H1 (cell line): ENCODE data around the gene USP20. TPM values are rescaled to one million over a fixed set of nuclear protein-coding genes. Genes with fewer than 3 reads are reported as not detected.

Source experiments
- CTCF ChIA-PET: fragments of 300-600 bp; sonication (Branson Sonifier 250); formaldehyde crosslinking; loops from one replicate; lab custom pipeline; 2021; ENCODE audit not compliant: partially characterized antibody; lab: Charles Lee
- POLR2A ChIA-PET: fragments of 300-600 bp; sonication (Branson Sonifier 250); formaldehyde crosslinking; loops from one replicate; lab custom pipeline; 2021; ENCODE audit warnings: inconsistent platforms; ENCODE audit not compliant: partially characterized antibody; lab: Charles Lee
- DNase-seq, 2 experiments: peaks; one replicate each; pipeline versions ENCODE4 v3.0.0 to v3.0.0-alpha.2; 2010 to 2022; ENCODE audit warnings: low spot score in 2 of 2, low read depth in 1 of 2, mixed read lengths in 1 of 2
- FAIRE-seq: peaks from 2 replicates; lab custom pipeline; 2011; peaks lifted over from hg19 to GRCh38; lab: Jason Lieb, UNC
- H2AFZ ChIP-seq: 2 replicates; pipeline ENCODE4 v1.8.1; 2012; ENCODE audit warnings: low read length, inconsistent platforms
- H2AK5ac ChIP-seq: 2 replicates; pipeline ENCODE4 v1.6.1; 2013; ENCODE audit warnings: low read depth, low read length
- H2BK120ac ChIP-seq: replicated peaks from 2 replicates; pipeline ENCODE3; 2013; ENCODE audit warnings: low read depth, low read length, inconsistent platforms
- H2BK12ac ChIP-seq: 2 replicates; pipeline ENCODE4 v1.6.1; 2013; ENCODE audit warnings: low read depth, low read length
- H2BK15ac ChIP-seq: 2 replicates; pipeline ENCODE4 v1.6.1; 2013; ENCODE audit warnings: low read length
- H2BK20ac ChIP-seq: 2 replicates; pipeline ENCODE4 v1.6.1; 2013; ENCODE audit warnings: low read length
- H2BK5ac ChIP-seq: 2 replicates; pipeline ENCODE4 v1.6.1; 2013; ENCODE audit warnings: low read depth, low read length
- H3K14ac ChIP-seq: 2 replicates; pipeline ENCODE4 v1.6.1; 2013; ENCODE audit warnings: inconsistent platforms; ENCODE audit not compliant: insufficient read length
- H3K18ac ChIP-seq: 2 replicates; pipeline ENCODE4 v1.6.1; 2013; ENCODE audit warnings: low read length; ENCODE audit errors: extremely low read depth
- H3K23ac ChIP-seq: 2 replicates; pipeline ENCODE4 v1.6.1; 2013; ENCODE audit warnings: inconsistent platforms; ENCODE audit not compliant: insufficient read length
- H3K23me2 ChIP-seq: 2 replicates; pipeline ENCODE4 v1.6.1; 2013; ENCODE audit warnings: low read depth, low read length
- H3K27ac ChIP-seq: 2 replicates; pipeline ENCODE4 v1.6.1; 2011; ENCODE audit warnings: low read depth, low read length, inconsistent platforms
- H3K27me3 ChIP-seq, 4 experiments: replicated peaks in 1 of 4; 1 replicate in 1 of 4; 2 replicates in 3 of 4; pipeline versions ENCODE4 v1.6.1 to v1.8.1; 2011 to 2013; ENCODE audit warnings: low read length in 3 of 4, mild to moderate bottlenecking in 3 of 4, inconsistent platforms in 2 of 4, mixed read lengths in 2 of 4, moderate library complexity in 1 of 4; ENCODE audit not compliant: control insufficient read depth in 3 of 4, insufficient read depth in 3 of 4; ENCODE audit errors: extremely low read depth in 1 of 4
- H3K36me3 ChIP-seq, 4 experiments: 2 replicates each; pipeline versions ENCODE4 v1.6.1 to v1.8.1; 2011 to 2013; ENCODE audit warnings: mild to moderate bottlenecking in 4 of 4, low read length in 3 of 4, moderate library complexity in 2 of 4, control low read depth in 1 of 4, inconsistent platforms in 1 of 4; ENCODE audit not compliant: insufficient read depth in 4 of 4, control insufficient read depth in 2 of 4
- H3K4ac ChIP-seq: replicated peaks from 2 replicates; pipeline ENCODE3; 2013; ENCODE audit warnings: low read length, low read depth, mixed read lengths, inconsistent platforms; ENCODE audit not compliant: insufficient read length
- H3K4me1 ChIP-seq, 4 experiments: replicated peaks in 1 of 4; 1 replicate in 1 of 4; 2 replicates in 3 of 4; pipeline versions ENCODE4 v1.6.1 to v1.8.1; 2011 to 2013; ENCODE audit warnings: low read length in 3 of 4, inconsistent platforms in 2 of 4, mixed read lengths in 1 of 4; ENCODE audit not compliant: insufficient read depth in 4 of 4, control insufficient read depth in 3 of 4
- H3K4me2 ChIP-seq, 2 experiments: 2 replicates each; pipeline versions ENCODE4 v1.6.1 to v1.8.1; 2011 to 2013; ENCODE audit warnings: low read depth in 2 of 2, low read length in 2 of 2, control low read depth in 1 of 2, inconsistent platforms in 1 of 2, mild to moderate bottlenecking in 1 of 2; ENCODE audit not compliant: insufficient read depth in 1 of 2
- H3K4me3 ChIP-seq, 4 experiments: fragments of 200-600, 300-600 bp in 1 of 4; sonication (generic), shearing (Covaris generic), sonication (Bioruptor Twin) in 1 of 4; 2 replicates each; pipeline versions ENCODE4 v1.5.1 to v1.8.1; 2011 to 2016; ENCODE audit warnings: low read length in 4 of 4, low read depth in 3 of 4, control low read depth in 2 of 4, inconsistent platforms in 2 of 4, mild to moderate bottlenecking in 2 of 4, mixed read lengths in 1 of 4, moderate library complexity in 1 of 4; ENCODE audit not compliant: insufficient read depth in 2 of 4; ENCODE audit errors: extremely low read depth in 1 of 4
- H3K56ac ChIP-seq: replicated peaks from 2 replicates; pipeline ENCODE3; 2013; ENCODE audit warnings: low read depth, mild to moderate bottlenecking, mixed read lengths, low read length, inconsistent platforms; ENCODE audit not compliant: insufficient read length
- H3K79me1 ChIP-seq: 2 replicates; pipeline ENCODE4 v1.6.1; 2013; ENCODE audit warnings: low read depth, low read length, control low read depth
- H3K79me2 ChIP-seq, 2 experiments: 2 replicates each; pipeline versions ENCODE4 v1.6.1 to v1.8.1; 2012 to 2013; ENCODE audit warnings: low read length in 2 of 2, mild to moderate bottlenecking in 2 of 2, inconsistent platforms in 1 of 2; ENCODE audit not compliant: insufficient read depth in 2 of 2, control insufficient read depth in 1 of 2
- H3K9ac ChIP-seq, 4 experiments: replicated peaks in 1 of 4; 1 replicate in 1 of 4; 2 replicates in 3 of 4; pipeline versions ENCODE4 v1.6.1 to v1.8.1; 2011 to 2013; ENCODE audit warnings: low read depth in 3 of 4, low read length in 3 of 4, control low read depth in 2 of 4, mild to moderate bottlenecking in 2 of 4, moderate library complexity in 2 of 4, inconsistent platforms in 1 of 4; ENCODE audit errors: extremely low read depth in 1 of 4
- H3K9me3 ChIP-seq, 2 experiments: 2 replicates each; pipeline versions ENCODE4 v1.6.1 to v1.8.1; 2012 to 2013; ENCODE audit warnings: mild to moderate bottlenecking in 2 of 2, moderate library complexity in 2 of 2, control low read depth in 1 of 2, inconsistent platforms in 1 of 2, low read depth in 1 of 2, low read length in 1 of 2, mixed read lengths in 1 of 2; ENCODE audit not compliant: insufficient read depth in 2 of 2
- H4K20me1 ChIP-seq, 2 experiments: replicated peaks in 1 of 2; 2 replicates each; pipeline versions ENCODE3 to v1.8.1; 2011 to 2013; ENCODE audit warnings: inconsistent platforms in 2 of 2, low read length in 2 of 2, mild to moderate bottlenecking in 1 of 2; ENCODE audit not compliant: insufficient read depth in 2 of 2, control insufficient read depth in 1 of 2
- H4K5ac ChIP-seq: 2 replicates; pipeline ENCODE4 v1.6.1; 2013; ENCODE audit warnings: low read length, low read depth, mixed read lengths, inconsistent platforms; ENCODE audit not compliant: insufficient read length
- H4K8ac ChIP-seq: 2 replicates; pipeline ENCODE4 v1.8.0; 2013; ENCODE audit warnings: mild to moderate bottlenecking, moderate library complexity, low read length, inconsistent platforms; ENCODE audit not compliant: insufficient read depth; ENCODE audit errors: extremely low read depth
- H4K91ac ChIP-seq: replicated peaks from 2 replicates; pipeline ENCODE3; 2013; ENCODE audit warnings: low read length, mixed read lengths, inconsistent platforms; ENCODE audit not compliant: insufficient read length
- ASH2L ChIP-seq: fragments of 200-600, 300-600 bp; sonication (generic); IDR thresholded peaks from one replicate; pipeline ENCODE4 v1.7.1; 2017; ENCODE audit warnings: low read length
- CBX8 ChIP-seq: fragments of 300-800, 300-1000 bp; sonication (generic); IDR thresholded peaks from 2 replicates; pipeline ENCODE4 v1.7.1; 2016; ENCODE audit warnings: low read depth, low read length, borderline replicate concordance
- KDM4A ChIP-seq: IDR thresholded peaks from one replicate; pipeline ENCODE4 v1.7.1; 2012; ENCODE audit warnings: low read depth, mild to moderate bottlenecking, moderate library complexity, low read length, inconsistent platforms; ENCODE audit not compliant: severe bottlenecking
- MAFK ChIP-seq: IDR thresholded peaks from 2 replicates; pipeline ENCODE4 v1.6.1; 2012; ENCODE audit warnings: low read depth, mild to moderate bottlenecking, improper control_type of control experiment, low read length
- SIX5 ChIP-seq: IDR thresholded peaks from 2 replicates; pipeline ENCODE4 v1.6.1; 2011; ENCODE audit warnings: mild to moderate bottlenecking, low read depth, low read length
- WGBS, 2 experiments: shearing (Covaris generic) in 1 of 2; methylation state at CpG; one replicate each; pipeline versions ENCODE4 v1.1.6 to v1.1.7; 2013 to 2015; ENCODE audit warnings: low lambda C conversion rate in 2 of 2, mixed read lengths in 2 of 2, inconsistent platforms in 1 of 2, low coverage in 1 of 2, missing lambda C conversion rate in 1 of 2; ENCODE audit not compliant: insufficient replicate concordance in 2 of 2, insufficient coverage in 1 of 2, insufficient read length in 1 of 2; ENCODE audit errors: extremely low coverage in 1 of 2, missing lambda C conversion rate in 1 of 2; 5-methylcytosine and 5-hydroxymethylcytosine counted together
- polyA plus RNA-seq, 7 experiments: library from polyadenylated mRNA; depleted of rRNA in 3 of 7; stranded (reverse) in 5 of 7; unstranded in 2 of 7; fragments of >200 nt in 5 of 7; fragments of 200-250 nt in 2 of 7; gene quantifications; 1 replicate in 5 of 7; 2 replicates in 1 of 7; 4 replicates in 1 of 7; pipeline versions ENCODE4 v1.2.1 to v1.2.3, GENCODE V29; 2011 to 2013; ENCODE audit warnings: missing spikeins in 2 of 7, mixed read lengths in 2 of 7
- total RNA-seq: library from RNA; stranded (reverse); fragmentation: NEBNext Ultra II Directional; extraction: Animal tissue kit (Norgen Biotek cat#: 25700); gene quantifications from 2 replicates; pipeline ENCODE4 v1.2.1, GENCODE V29; 2021

Gene USP20
- total and polyA plus RNA-seq, 2 of the 8 experiments (the other 6 are each of a cell fraction or from before 2014, with no cell fraction given), result 13.4 to 23.0 TPM

- Histone ChIP-seq H2BK5ac (no peak overlapping the region), H2BK120ac (no peak overlapping the region), H3K79me1 (no peaks in the 10 kb centered on the region), H3K27ac (no peak overlapping the region), H3K4me2 (no peak overlapping the region), H3K4me3 (no peak overlapping the region), H2BK12ac (no peak overlapping the region), H3K23ac (no peak overlapping the region), H3K23me2 (no peaks in the 10 kb centered on the region), H3K36me3 (peaks cover 0 to 9% (median 1%) of the 10 kb centered on the region in 4 experiments; a peak in 2 of 8 replicates), H3K4me1 (no peaks in the 10 kb centered on the region), H2AFZ (no peak overlapping the region), H2BK20ac (no peak overlapping the region), H3K18ac (no peak overlapping the region), H3K27me3 (no peaks in the 10 kb centered on the region), H4K91ac (no peak overlapping the region), H3K4ac (no peak overlapping the region), H3K14ac (no peak overlapping the region), H3K9ac (no peak overlapping the region), H2BK15ac (no peak overlapping the region), H3K79me2 (no peaks in the 10 kb centered on the region), H4K8ac (no peak overlapping the region), H3K9me3 (no peaks in the 10 kb centered on the region), H2AK5ac (no peak overlapping the region), H4K5ac (no peak overlapping the region), H3K56ac (no peak overlapping the region), H4K20me1 (peaks cover 2 to 3% of the 10 kb centered on the region in 2 experiments)
- DNase-seq (no peak), FAIRE-seq (no peak)
- ChIA-PET POLR2A (no interaction called here), CTCF (interaction anchor here (1.1 to 1.6 kb wide), 2 partner anchors 88 to 255 kb away, joined by 3 to 4 read pairs; no protein-coding TSS in a partner anchor)
- 73% methylated on average over 5 of the region's 5 CpGs; no CpG with 5 or more reads in 1 of the 2 experiments for WGBS, 2 experiments
- TF ChIP-seq MAFK (no peak), KDM4A (no peak), ASH2L (no peak), SIX5 (no peak), CBX8 (no peak)
Measured at GRCh38 chr9:129852579-129852978, 17.3 kb downstream of the USP20 start.
